NCI-H69 (cell line): ENCODE data around the gene GRB10.

Experiments used
- DNase-seq: peaks from one replicate; lab custom pipeline; 2025; lab: John Stamatoyannopoulos, UW

Gene GRB10

DNA sequence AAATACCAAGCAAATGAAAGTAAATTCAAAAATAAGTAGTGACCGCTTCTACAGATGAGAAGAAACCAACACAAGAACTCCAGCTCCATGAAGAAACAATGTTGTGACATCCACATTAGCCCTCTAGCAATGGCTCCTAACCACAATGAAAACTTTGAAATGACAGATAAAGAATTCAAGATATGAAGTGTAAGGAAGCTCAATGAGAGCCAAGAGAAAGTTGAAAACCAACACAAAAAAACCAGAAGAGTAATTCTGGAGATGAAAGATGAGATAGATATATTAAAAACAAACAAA is 149.3 kb downstream of the GRB10 start:
- DNase-seq: no peak

DNA sequence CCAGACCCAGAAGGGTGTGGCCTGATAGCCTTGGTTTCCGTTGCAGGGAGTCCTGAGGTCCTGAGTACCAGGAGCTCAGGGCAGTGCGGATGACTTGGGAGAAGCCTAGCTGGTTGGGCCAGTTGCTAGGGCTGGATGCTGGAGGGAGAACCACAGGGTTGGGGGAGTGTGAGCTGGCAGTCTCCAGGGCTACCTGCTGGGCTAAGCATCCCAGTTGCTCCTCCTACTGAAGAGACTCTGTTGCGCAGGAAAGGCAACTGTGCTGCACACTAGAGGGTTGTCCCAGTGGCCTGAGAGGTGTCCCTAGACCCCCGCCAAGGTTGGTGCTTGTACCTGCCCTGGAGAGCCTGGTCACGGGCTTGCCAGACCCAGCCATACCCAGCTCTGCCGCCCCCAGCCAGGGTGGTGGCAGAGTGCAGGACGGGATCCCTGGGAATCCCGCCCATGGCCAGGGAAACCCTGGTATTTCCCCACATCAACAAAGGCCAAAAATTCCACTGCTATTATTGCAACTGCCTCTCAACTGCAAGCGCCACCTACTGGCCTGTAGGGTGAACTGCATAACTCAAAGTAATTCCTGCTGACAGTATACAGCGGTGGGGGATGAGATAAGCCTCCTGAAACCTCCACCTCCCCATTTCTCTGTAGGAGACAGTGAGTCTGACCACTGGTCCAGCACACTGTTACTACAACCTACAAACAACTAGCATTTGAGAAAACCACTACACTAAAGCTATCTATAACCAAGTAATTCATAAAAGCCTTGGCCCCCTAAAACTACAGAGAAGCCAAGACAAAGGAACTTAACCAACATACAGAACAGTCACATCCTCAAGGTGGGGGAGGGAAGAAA is 149.9 kb downstream of the GRB10 start:
- DNase-seq: peak; percentile 71

DNA sequence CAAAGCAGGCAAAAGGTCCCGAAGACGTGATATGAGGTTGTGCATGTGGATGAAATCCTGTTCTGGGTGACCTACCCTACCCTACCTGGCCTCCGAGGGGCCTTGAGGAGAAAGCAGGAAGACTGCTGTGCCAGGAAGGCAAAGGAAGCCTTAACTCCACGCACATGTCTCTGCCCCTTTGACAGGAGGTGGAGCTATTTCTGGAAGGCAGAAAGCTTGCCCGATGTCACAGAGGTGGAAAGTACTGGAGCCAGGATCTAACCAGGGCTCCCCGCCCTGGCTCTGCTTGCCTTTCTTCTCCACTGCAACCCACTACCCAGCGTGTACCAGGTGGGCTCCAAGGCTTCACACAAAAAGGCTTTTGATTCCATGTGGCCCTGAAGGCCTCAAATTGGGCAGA is 151.1 kb downstream of the GRB10 start:
- no peak for DNase-seq

DNA sequence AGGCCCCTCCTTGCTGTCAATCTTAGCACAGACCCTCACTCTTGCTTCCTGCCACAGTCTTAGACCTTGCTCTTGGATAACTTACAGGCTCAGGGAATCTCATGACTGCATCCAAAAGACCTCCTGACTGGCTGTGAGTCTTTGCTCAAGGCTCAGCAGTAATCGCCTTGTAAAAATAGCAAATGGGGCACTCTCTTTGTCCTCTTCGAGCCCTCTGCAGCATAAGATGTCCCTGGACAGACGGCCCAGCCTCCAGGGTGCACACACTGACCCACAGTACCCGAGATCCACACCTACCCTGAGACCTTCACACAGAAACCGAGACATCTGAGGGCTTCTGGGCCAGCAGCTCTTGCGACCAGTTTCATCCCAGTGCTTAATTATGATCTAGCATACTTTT is 151.6 kb downstream of the GRB10 start:
- no peak for DNase-seq

DNA sequence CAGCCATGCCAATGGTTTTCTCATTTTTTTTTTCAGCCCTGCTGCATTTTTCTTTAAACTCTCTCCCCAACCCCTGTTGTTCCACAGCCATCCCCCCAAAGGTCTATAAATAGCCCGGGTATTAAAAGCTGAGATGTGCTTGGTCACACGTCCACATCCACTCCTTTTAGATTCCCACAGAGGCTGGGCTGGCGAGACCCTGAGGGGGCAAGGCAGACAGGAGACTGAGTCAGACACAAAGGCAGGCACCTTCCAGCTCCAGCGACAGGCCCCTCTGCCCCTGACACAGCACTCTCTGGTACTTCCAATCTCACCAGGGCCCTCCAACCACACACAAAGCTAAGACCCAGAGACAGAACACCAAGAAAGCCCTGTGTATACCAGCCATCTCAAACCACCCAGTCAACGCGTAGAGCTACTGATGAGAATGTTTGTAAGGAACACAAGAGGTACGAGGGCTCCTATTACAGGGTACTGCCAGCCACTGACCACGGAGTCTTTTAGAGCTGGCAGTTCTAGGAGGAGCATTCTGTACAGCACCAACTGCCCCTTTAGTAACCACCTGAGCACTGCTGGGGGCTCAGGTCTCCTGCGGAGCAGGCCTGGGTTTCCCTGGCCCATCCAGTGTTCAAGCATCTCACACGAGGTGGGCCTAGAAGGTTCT is 153.3 kb downstream of the GRB10 start:
- DNase-seq: no peak

DNA sequence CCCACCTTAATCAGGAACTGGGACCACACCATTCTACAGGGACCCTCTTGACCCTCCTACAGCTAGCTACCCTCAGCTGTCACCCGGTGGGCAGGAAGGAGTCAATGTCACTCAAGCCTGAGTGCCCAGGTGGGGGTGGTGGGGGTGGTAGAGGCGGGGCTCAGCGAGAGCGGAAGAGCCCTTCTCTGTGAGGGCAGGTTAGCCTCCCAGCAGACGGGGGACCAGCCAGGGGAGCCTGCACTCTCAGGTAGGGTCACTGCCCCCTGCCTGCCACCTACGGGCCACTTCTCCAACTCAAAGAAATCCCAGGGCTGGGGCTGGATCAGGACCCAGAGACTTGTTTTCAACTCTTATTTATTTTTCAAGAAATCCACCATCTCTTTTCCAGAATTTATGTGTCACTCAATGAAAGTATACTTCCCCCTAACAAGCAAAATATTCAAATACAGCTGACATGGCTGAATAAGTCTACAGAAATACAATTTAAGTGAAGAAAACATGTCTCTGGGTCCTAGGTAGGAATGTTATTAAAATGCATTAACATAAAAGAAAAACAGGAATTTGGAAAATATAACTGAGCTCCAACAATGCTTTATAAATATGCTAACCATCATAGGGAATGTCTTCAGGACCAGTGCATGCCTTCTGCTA is 154.1 kb downstream of the GRB10 start:
- no peak for DNase-seq

DNA sequence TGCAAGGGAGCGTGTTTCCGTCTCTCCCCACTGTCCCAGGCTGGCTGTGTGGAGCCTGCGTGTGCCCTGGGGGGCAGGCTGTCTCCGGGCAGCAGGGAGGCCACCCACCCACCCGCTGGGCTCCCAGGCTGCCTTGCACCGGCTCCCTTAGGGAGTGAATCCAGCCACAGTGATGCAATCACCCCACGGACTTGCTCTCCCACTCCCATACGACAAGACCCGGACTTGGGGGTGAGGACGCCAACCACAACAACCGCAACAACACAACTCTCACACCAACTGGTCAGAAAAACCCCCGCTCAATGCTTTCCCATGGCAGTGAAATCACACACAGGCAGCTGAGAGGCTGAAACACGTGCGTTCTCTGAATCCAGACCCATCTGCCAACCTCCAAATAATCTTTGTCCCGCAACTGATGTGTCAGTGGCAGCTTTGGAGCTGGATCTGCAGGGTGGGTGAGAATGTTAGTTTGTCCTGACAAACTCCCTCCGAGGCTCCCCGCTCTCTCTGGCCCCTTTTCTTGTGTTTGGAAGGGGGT is 154.8 kb downstream of the GRB10 start:
- DNase-seq: no peak

DNA sequence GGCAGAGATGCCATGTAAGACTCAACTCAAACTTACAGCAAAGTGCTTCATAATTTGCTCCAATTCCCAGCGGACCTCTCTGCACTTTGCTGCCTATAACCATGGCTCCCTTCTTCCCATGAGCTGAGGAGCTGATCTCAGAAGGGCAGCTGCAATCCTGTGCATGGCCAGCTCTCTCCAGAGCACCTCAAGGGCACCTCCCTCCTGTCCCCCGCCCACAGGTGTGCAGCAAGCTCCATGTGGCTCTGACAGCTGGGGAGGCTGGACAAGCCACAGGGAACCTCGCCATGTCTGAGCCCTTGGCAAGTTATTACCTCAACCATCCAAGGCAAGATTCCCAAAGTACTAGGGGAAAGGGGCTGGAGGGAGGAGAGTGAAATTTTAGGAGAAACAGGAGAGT is 156.4 kb downstream of the GRB10 start:
- peak; percentile 95 for DNase-seq

DNA sequence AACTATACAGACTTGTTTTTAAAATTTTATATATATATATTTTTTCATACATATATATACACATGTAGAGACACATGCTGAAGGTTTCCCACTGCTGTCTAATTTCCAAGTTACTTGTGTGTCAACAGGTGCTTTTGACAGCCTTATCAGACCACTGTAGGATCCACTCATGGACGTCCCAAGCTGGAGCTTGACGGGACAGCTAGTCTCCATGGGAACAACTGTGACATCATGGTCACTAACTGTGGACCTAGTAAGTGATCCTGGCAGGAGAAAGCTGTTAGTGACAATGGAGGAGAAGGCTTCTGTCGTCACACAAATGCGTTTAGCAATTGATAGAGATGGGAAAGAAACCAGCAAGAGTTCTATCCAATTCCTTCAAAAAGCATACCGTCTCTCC is 157.3 kb downstream of the GRB10 start:
- DNase-seq: no peak

DNA sequence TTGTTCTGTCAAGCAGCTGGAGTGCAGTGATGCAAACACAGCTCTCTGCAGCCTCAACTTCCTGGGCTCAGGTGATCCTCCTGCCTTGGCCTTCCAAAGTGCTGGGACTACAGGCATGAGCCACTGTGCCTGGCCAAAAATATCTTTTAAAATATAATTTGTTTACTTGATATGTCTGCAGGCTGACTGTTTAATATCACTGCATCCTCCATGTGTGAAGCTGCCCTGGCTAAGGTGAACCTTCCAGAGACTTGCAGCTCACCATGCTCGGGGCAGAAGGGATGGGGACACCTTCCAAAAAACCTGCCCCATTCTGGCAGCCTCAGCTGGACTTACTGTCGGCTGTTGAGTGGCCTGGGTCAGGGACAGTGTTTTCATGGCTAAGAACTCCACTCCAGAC is 159.9 kb downstream of the GRB10 start:
- DNase-seq: no peak

DNA sequence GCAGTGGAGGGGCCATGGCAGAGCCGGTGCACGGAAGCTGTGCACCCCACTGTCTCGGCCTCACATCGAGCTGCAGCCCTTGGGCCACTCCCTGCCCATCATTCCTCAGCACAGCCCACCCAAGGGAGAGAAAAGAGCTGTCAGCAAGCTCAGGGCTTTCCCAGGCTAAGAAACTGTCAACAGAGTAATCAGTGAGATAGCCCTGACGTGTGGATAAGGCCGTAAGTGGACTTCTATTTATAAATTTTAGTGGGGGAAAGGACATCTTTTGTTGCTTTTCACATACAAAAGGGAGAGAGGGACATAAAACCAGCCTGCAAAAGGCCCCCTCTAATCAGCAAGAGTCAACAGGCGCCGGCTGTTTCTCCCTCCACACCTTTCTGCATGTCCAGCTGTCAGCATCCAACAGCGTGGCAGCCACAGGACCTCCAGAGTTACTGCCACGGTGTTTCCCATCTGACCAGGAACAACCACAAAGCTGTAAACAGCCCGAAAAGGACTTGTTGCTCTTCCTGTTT is 160.7 kb downstream of the GRB10 start:
- DNase-seq: peak; percentile 11

DNA sequence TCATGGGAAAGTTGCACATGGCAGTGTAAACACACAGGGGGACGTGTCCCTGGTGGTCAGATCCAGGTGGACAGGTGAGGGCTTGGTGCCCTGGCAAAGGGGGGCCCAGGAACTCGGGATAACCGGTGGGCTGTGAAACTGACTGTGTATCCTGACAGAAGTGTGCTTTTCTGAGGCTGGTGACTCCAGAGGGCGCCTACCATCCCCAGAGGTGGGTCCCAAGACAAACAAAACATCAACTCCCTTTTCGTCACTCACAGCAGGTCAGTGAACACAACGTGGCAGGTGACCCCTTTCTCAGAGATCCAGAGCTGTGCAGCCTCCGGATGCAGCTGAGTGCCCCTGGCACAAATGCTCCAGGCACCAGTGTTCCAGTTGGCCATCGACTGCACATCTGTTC is 161.5 kb downstream of the GRB10 start:
- DNase-seq: peak; percentile 61

DNA sequence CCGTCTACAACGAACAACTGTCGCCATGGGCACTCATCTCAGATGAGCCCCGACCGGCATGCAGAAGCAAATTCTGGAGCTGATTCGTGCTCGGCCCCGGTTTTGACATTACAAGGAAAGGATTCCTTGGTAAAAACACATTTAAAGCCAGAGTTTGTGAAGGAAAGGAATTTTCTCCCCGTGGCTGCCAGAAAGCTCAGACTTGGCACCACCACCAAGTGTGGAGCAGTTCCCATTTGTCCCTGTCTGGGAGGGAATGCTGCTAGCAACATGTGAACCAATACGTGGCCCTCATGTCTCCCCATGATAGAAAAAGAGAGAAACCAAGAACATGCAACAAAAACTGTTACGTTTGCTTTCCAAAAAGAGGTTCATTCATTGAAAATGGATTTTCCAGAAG is 162.3 kb downstream of the GRB10 start:
- no peak for DNase-seq

DNA sequence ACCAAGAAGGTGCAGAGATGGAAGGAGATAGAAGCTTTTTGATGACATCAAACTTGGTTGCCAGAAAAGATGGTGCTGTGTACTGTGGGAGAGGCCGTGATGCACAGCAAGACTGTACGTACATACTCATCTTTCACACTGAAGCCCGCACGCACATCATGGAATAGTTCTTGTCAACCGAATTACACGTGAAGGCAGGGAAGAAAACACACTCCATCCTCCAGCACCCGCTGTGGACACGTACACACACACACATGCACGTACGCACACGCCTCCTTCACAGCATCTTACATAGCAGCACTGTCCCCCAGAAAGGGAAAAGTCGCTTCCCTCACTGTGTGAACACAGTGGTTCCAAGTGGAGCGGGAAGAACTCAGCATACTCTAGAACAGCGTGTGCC is 163.0 kb downstream of the GRB10 start:
- DNase-seq: no peak

DNA sequence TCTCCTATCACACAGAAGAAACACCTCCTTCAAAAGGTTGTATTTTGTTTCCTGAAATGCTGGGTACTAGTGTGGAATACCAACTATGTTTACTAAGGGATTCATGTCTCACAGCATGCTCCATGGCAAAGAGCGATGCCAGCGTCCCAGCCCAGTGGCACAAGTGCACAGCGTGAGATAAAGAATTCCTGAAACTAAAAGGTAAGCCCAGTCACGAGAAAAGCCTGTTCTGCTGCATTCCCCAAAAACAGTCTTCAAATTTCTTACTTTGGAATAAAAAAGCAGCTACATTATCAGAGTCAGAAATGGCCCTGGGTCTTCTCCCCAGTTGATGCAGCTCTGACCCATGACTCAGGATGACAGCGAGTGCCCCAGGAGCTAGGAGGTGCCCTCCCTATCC is 164.4 kb downstream of the GRB10 start:
- no peak for DNase-seq

DNA sequence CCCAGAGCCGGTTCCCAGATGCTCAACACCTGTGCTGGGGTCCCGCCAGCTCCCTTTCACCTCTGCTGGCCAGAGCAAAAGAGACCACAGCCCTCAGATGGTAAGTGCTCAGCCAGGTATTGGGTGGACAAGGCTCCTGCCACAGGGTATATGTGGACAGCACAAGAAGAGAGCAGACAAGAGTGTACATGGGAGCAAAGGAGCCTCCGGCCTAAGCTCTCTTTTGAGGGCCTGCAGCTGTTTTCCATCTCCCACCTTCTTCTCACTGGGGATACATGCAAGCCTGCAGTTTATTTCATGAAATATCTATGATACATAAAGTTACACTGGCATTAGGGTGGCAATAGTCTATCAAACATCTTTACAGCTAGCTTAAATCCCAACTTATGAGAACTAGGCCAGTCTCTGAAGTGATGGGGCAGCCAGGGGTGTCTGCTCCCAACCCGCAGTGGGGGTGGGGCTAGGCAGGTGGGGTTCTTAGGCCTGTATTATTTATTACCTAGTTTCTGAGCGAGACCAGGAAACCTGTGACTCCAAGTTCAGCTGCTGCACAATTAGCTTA is 167.1 kb downstream of the GRB10 start:
- DNase-seq: no peak

DNA sequence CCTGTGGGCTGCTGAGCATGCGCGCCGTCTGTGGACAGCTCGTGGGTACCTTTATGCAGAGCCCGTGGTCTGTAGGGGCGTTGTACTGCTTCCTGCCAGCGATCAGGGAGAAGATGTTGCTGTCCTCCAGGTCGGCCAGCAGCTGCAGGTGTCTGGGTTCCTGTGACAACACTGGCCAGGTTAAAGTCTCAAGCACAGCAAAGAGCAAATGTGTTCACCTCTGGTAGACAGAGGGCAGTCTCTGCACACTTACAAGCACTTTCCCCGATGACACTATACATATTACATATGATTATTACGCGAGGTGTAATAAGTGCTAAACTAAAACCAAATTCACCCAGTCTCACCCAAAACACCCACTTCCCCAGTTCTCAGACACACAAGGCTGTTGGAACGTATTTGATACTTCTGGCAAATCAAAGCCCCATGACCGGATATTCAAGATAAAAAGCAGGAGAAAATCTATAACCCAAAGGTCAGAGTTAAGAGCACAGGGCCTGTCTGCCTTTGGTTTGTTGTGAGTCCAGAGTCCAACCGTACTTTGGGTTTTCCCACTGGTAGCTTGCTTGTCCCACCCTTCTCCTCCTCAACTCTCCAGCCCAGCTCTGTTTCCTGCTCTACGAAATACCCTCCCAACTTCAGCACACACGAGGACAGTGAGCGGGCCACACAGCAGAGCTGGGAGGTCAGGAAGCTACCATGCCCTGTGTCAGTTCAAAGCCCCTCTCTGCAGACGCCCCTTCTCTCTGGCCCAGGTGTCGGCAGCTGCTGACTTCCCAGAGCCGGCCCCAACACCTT is 167.8 kb downstream of the GRB10 start:
- peak; percentile 15 for DNase-seq

DNA sequence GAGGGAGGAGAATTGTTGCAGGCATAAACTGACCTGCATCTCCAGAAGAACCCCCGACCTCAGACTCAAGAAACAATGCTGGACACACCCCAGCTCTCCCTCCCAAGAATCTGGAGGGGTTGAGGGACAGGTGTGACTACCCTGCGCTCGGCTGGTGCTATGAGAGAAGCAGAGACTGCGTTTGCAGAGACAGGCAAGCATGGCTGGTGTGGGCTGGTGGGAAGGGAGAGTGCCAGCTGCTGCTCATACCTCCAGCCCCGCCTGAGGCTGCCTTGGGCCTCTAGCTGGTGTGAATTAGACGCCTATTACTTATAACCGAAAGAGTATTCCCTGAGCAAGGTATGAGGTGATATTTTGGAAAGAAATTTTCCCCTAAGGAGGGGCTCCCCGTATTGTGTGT is 169.2 kb downstream of the GRB10 start:
- DNase-seq: no peak

DNA sequence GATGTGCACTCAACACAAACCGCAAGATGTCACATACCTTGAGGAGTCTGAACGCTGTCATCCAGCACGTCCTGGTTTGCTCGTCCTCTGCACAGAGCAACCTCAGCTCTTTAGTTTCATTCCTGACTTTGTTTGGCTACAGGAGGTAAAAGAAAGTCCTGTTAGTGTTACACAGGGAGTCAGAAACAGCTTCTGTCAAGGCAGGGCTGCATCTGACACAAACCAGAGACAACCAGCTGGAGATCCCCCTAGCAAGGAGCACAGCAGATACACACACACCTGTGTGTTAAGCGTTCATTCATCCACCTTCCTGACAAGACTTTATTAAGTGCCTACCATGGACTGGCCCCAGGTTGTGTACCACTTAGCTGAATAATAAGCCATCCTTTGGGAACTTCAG is 170.0 kb downstream of the GRB10 start:
- DNase-seq: no peak

DNA sequence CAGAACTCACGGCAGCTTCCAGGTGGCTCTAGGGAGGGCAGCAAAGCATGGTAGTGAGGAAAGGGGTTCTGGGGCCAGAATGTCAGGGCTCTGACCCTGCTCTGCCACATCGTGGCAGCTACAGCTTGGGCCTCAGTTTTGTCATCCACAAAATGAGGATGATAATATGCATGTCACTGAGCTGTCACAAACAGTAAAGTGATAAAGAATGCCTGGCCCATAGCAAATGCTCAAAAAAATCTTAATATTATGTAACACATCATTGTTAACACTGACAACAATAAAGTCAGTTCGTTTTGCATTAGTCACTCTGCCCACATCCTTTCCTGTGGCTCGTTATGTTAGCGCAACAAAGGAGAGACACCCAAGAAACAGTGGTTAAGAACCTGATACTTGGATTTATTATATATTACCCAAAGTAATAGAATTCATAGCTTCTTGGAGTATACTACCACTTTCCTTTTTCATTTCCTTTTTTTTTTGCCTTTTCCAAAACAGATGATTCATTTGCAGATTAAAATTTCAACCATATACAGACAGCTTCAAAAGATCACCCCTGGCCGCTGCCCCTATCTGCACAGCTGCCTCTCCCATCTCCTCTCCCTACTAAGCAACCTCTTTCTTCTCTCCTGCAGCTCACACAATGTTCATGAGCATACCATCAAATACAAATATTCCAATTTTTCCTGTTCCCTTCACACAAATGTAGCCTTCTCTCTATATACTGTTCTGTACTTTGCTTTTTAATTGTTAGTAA is 172.0 kb downstream of the GRB10 start:
- no peak for DNase-seq
